Natural killer cell (primary cell): ENCODE data around the gene PGF. TPM values are rescaled to one million over a fixed set of nuclear protein-coding genes. Genes with fewer than 3 reads are reported as not detected.

Experiments used
- ATAC-seq, 3 donors: fragments of 150-1000 bp in 2 of 3; fragments of 200-7000 bp in 1 of 3; cut with Tn5 transposase; 1 replicate in 1 of 3; 2 replicates in 2 of 3; pipeline ENCODE4 v1.10.0; 2021; ENCODE audit warnings: mild to moderate bottlenecking in 2 of 3, moderate library complexity in 2 of 3
- DNase-seq, 2 donors: peaks; one replicate each; pipeline versions ENCODE4 v3.0.0 to v3.0.0-alpha.2; 2013 to 2021; ENCODE audit warnings: mixed read lengths in 1 of 2
- H3K27ac ChIP-seq: one replicate; pipeline ENCODE4 v1.5.1; 2013; ENCODE audit warnings: mild to moderate bottlenecking, low read length
- H3K27me3 ChIP-seq: one replicate; pipeline ENCODE4 v1.6.1; 2013; ENCODE audit warnings: low read length; ENCODE audit not compliant: control insufficient read depth, insufficient read depth
- H3K36me3 ChIP-seq: one replicate; pipeline ENCODE4 v1.6.1; 2013; ENCODE audit warnings: low read length; ENCODE audit not compliant: control insufficient read depth, insufficient read depth
- H3K4me1 ChIP-seq: one replicate; pipeline ENCODE4 v1.6.1; 2013; ENCODE audit warnings: low read length; ENCODE audit not compliant: control insufficient read depth, insufficient read depth
- H3K4me3 ChIP-seq: one replicate; pipeline ENCODE4 v1.5.1; 2013; ENCODE audit warnings: low read length
- H3K9me3 ChIP-seq: one replicate; pipeline ENCODE4 v1.6.1; 2013; ENCODE audit warnings: low read length; ENCODE audit not compliant: control insufficient read depth, insufficient read depth
- H3K27ac Mint-ChIP-seq, 2 donors: one replicate each; pipeline ENCODE4 v1.8.0; 2022; ENCODE audit warnings: mild to moderate bottlenecking in 2 of 2, mixed read lengths in 2 of 2, moderate library complexity in 1 of 2
- H3K27me3 Mint-ChIP-seq, 2 donors: one replicate each; pipeline ENCODE4 v1.8.0; 2022; ENCODE audit warnings: low read depth in 2 of 2, mixed read lengths in 2 of 2
- H3K36me3 Mint-ChIP-seq: one replicate; pipeline ENCODE4 v1.8.0; 2022; ENCODE audit warnings: mixed read lengths
- H3K4me1 Mint-ChIP-seq, 2 donors: one replicate each; pipeline ENCODE4 v1.8.0; 2022; ENCODE audit warnings: mixed read lengths in 2 of 2
- H3K4me3 Mint-ChIP-seq: one replicate; pipeline ENCODE4 v1.8.0; 2022; ENCODE audit warnings: mild to moderate bottlenecking, moderate library complexity, mixed read lengths
- H3K9me3 Mint-ChIP-seq, 2 donors: one replicate each; pipeline ENCODE4 v1.8.0; 2022; ENCODE audit warnings: mixed read lengths in 2 of 2
- CTCF ChIP-seq: fragments of 200-600 bp; IDR thresholded peaks from one replicate; pipeline ENCODE4 v1.8.0; 2022; ENCODE audit warnings: antibody characterized with exemption
- WGBS: methylation state at CpG from one replicate; pipeline ENCODE4 v1.1.7; 2013; ENCODE audit warnings: missing lambda C conversion rate; ENCODE audit not compliant: insufficient coverage; 5-methylcytosine and 5-hydroxymethylcytosine counted together
- intact Hi-C: fragments of 100-400 bp; cut with micrococcal nuclease; formaldehyde crosslinking; loops from one replicate; pipeline ENCODE4 v1.14.2; 2022
- total RNA-seq, 4 donors: library from RNA; stranded (reverse); fragments of 120-200 nt in 1 of 4; gene quantifications; one replicate each; pipeline versions ENCODE4 v1.2.3 to v1.2.4, GENCODE V29; 2013 to 2022

The PGF gene
- total RNA-seq, 3 donors from 2014 or later (not counting 1 experiment from before 2014, with no cell fraction given) = 0.33 to 0.34 TPM; not detected in 1

- peaks cover 14% of the 10 kb centered on the region for H3K4me1 ChIP-seq
- 46% methylated on average over 15 of the region's 15 CpGs for WGBS
- H3K4me1 Mint-ChIP-seq = peaks cover 0 to 17% of the 10 kb centered on the region in 2 donors
These were observed 17.7 kb upstream of the PGF start for GRCh38 chr14:74973003-74973653.

GRCh38 chr14:74968811-74969210, 13.4 kb upstream of the PGF start:
- ATAC-seq (no peak), DNase-seq (no peak)
- no peak for TF ChIP-seq CTCF
- Mint-ChIP-seq H3K36me3 (no peaks in the 10 kb centered on the region), H3K4me3 (no peak overlapping the region), H3K4me1 (peaks cover 0 to 18% of the 10 kb centered on the region in 2 donors), H3K27ac (no peak overlapping the region), H3K27me3 (peaks cover 5 to 9% of the 10 kb centered on the region in 2 donors), H3K9me3 (no peaks in the 10 kb centered on the region)
- Histone ChIP-seq H3K4me3 (no peak overlapping the region), H3K27ac (no peak overlapping the region), H3K9me3 (no peaks in the 10 kb centered on the region), H3K4me1 (peaks cover 11% of the 10 kb centered on the region), H3K36me3 (no peaks in the 10 kb centered on the region), H3K27me3 (no peaks in the 10 kb centered on the region)
- intact Hi-C loops = no loop called here
- WGBS = 90% methylated on average over 1 of the region's 1 CpG

More at GRCh38 chr14:74973003-74973653, 17.7 kb upstream of the PGF start:
- H3K27ac ChIP-seq = no peak overlapping the region
- peak; percentile 74 to 98 (median 94) for ATAC-seq
- intact Hi-C loops = no loop called here
- H3K27ac Mint-ChIP-seq = no peak overlapping the region
- no peaks in the 10 kb centered on the region for H3K27me3 Mint-ChIP-seq
- TF ChIP-seq CTCF = no peak
- no peaks in the 10 kb centered on the region for H3K9me3 Mint-ChIP-seq
- no peaks in the 10 kb centered on the region for H3K27me3 ChIP-seq
- H3K9me3 ChIP-seq = no peaks in the 10 kb centered on the region
- no peak overlapping the region for H3K4me3 ChIP-seq
- no peaks in the 10 kb centered on the region for H3K36me3 Mint-ChIP-seq
- H3K4me3 Mint-ChIP-seq = no peak overlapping the region
- peak in 1 of 2 donors; percentile 33 for DNase-seq
- H3K36me3 ChIP-seq = no peaks in the 10 kb centered on the region

GRCh38 chr14:74965486-74966153, 10.2 kb upstream of the PGF start:
- H3K4me3 Mint-ChIP-seq = no peak overlapping the region

More at GRCh38 chr14:74965486-74966153, 10.2 kb upstream of the PGF start:
- no peak overlapping the region for H3K27ac Mint-ChIP-seq
- TF ChIP-seq CTCF = no peak
- WGBS = 89% methylated on average over 3 of the region's 5 CpGs
- no peaks in the 10 kb centered on the region for H3K9me3 Mint-ChIP-seq
- no peaks in the 10 kb centered on the region for H3K36me3 Mint-ChIP-seq
- no peaks in the 10 kb centered on the region for H3K9me3 ChIP-seq
- DNase-seq = no peak
- no peak overlapping the region for H3K4me3 ChIP-seq
- peaks cover 11 to 18% of the 10 kb centered on the region in 2 donors for H3K27me3 Mint-ChIP-seq
- no peak for ATAC-seq
- H3K4me1 ChIP-seq = peaks cover 11% of the 10 kb centered on the region
- H3K4me1 Mint-ChIP-seq = peaks cover 0 to 17% of the 10 kb centered on the region in 2 donors
- H3K27me3 ChIP-seq = no peaks in the 10 kb centered on the region
- no peaks in the 10 kb centered on the region for H3K36me3 ChIP-seq
- H3K27ac ChIP-seq = no peak overlapping the region
- intact Hi-C loops = no loop called here
